HG02938 (cell line): ENCODE measurements around the gene RPL41.
"Not testable (repeated sequence)": the region's sequence is repeated elsewhere in the genome, so short reads cannot be mapped to it uniquely, and the experiment has no call there.

Experiments used
- ATAC-seq: cut with Tn5 transposase; IDR thresholded peaks from one replicate; pipeline ENCODE4 v1.9.1; 2021; ENCODE audit warnings: mild to moderate bottlenecking, moderate library complexity; ENCODE audit not compliant: unreplicated experiment

The RPL41 gene

GRCh38 chr12:56102683-56103065 is 13.8 kb upstream of the RPL41 start:
- no peak for ATAC-seq

GRCh38 chr12:56103066-56103711 is 13.2 kb upstream of the RPL41 start:
- no peak for ATAC-seq

DNA sequence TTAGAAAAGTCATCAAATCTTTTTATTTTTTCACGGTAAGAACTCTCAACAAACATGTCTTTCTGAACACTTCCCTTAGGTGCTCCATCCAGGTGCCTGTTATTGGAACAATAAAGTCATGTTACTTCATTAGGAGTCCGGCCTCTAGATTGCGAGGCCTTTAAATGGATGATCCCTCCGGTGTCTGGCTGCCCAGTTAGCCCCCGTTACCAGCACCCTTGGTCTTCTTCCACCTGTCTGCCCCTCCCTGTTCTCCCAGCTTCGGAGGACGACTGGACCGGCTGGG is 12.7 kb upstream of the RPL41 start:
- ATAC-seq = no peak

- ATAC-seq = peak; percentile 92
Observed at GRCh38 chr12:56104109-56104814, 12.2 kb upstream of the RPL41 start, which contains the start of gene PA2G4. TSS of gene PA2G4 (plus strand) at chr12:56104559. CDS start at chr12:56104738, 179 bp downstream.

DNA sequence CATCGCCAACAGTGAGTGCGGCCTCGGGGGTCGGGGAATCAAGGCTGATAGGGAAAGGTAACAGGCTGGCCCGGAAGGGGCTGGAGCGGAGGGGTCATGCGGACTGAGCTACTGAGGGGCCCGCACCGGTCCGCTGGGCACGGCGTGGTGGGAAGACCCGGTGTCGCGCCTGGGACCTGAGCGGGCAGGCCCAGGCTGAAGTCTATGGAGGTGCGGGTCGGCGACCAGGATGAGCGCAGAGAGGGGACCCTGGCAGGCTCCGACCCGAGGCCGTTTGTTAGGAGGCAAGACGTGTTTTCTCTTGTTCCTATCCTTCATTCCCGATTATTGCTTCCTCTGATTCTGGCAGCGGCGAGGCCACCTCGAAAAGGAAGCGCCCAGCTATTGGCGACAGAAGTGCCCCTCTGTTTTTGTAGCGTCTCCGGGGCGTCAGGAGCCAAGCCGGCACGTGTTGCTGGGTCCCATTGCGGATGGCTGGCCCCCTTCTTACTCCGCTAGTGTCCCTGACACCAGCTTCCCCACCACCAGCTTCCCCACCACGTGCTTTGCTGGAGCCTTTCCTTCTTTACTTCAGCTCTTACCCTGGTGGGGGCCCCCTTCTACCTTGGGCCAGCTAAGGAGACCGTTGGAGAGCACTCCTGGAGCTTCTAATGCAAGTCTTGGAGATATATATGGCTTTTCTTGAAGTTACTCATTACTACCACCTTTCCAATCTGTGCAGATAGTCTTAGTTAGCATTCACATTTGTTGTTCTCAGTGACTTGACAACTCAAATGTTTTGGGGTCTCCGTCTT is 11.4 kb upstream of the RPL41 start:
- peak; percentile 11 for ATAC-seq

DNA sequence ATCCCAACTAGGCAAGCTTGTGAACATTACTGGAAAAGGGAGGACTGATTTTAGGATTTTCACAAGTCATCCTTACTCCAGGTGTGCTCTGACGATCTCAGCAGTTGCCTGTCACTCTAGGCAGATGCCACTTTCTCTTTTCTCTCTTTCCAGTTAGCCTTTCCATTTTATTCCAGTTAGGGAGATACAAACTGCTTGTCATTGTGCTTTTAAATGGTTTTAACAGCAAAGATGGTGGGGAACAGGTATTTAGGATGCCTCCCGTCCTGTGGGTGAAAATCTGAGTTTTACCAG is 10.9 kb upstream of the RPL41 start:
- ATAC-seq = no peak

DNA sequence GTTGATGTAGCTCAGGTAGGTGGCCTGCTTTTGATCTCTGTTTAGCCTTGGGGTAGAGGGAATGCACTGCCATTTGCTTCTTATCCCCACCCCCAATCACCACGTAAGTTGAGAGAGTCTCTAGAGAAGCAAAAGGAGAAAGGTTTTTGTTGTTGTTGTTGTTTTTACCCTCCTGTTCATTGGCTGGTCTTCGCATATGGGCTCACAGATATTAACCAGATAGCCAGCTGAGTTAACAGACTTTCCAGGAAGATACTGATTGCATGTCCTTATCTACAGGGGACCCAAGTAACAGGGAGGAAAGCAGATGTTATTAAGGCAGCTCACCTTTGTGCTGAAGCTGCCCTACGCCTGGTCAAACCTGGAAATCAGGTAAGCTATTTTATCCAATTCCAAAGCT is 9.2 kb upstream of the RPL41 start:
- no peak for ATAC-seq

DNA sequence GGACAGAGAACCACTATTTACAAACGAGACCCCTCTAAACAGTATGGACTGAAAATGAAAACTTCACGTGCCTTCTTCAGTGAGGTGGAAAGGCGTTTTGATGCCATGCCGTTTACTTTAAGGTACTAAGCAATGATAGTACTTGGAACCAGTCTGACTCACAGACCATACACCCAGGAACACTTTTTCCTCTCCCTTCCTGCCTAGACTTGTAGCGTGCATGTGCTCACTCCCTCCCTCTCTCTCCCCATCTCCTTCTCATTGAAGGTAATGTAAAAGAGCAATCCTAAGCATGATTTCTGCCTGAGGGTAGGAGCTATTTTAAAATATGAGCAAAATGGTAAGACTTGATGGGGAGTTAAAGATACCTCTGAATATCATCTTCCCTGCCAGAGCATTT is 5.9 kb upstream of the RPL41 start:
- no peak for ATAC-seq

GRCh38 chr12:56114084-56114483 is 2.3 kb upstream of the RPL41 start:
- ATAC-seq = no peak

DNA sequence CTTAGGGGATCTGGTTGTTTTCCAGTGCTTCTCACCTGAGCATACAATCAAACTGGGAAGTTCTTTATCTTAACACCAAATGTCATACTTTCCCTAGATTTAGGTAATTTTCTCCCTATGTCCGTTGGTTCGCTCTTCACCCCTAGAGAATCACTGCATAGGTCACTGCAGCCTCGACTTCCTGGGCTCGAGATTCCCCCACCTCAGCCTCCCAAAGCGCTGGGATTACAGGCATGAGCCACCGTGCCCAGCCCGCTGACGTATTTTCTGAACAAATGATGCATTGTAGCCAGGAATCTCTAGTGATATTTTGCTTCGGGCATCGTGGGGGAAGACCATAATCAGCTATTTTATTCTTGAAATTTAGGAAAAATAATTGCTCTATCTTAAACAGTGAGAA is 1.1 kb upstream of the RPL41 start:
- no peak for ATAC-seq

DNA sequence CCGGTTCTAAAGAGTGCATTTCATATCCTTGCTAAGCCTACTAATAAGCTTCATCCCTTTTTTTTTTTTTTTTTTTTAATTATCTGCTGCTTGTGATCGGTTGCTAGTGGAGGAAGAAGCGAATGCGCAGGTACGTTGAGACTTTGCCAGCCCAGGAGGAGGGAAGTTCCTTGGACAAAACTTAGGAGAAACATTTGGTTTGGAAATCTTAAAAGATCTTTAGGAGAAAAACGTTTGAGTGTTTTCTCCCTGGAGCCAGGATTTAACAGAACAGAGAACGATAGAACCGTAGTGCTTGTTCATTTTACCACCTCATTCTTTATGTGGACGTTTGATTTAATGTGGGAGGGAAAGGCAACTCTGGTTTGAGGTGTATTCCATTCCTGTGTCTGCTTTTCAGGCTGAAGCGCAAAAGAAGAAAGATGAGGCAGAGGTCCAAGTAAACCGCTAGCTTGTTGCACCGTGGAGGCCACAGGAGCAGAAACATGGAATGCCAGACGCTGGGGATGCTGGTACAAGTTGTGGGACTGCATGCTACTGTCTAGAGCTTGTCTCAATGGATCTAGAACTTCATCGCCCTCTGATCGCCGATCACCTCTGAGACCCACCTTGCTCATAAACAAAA is 761 bp downstream of the RPL41 start:
- not testable (repeated sequence) for ATAC-seq

DNA sequence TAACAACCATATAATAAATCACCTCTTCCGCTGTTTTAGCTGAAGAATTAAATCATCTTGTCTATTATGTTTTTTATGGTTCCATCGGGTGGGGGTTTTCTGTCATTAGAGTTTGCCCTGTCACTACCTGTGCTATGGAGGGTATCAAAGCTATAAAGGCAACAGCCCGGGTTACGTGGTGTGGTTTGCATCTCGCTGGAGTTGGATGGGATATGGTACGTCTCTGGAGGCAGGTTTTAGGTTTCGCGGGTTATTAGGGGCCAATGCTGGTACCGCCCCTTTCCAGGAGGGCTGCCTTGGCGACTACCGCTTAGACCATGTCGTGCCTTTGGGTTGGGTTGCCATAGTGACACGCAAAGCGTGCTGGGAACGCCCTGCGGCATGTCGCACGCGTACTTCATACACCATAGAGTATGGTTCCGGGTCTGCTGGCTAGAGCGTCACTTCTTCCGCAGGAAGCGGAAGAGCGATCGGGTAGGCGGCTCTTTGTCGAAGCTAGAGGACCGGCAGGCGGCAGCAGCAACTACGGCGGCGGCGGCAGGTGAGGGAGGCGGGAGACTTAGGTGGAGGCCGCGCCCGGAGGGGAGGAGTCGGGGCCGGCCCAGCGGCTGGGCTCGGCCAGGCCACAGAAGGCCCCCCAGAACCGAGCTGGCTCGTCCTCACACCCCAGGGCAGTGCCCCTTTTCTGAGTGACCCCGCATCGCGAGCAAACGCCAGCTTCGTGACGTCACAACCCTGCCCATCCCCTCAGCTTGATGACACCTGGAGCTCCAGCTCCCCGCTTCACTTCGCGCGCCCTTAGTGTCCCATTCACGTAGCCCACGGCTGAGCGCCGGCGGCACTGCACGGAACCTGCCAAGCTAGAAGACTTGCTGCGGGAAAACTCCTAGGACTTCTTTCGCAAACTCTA is 1.6 kb downstream of the RPL41 start, which contains the start of gene ZC3H10:
TSS of gene ZC3H10 (plus strand) at position 489 of the 910 bp plus-strand sequence. CDS start 2,297 bp downstream, outside the sequence.
- peak; percentile 75 for ATAC-seq

DNA sequence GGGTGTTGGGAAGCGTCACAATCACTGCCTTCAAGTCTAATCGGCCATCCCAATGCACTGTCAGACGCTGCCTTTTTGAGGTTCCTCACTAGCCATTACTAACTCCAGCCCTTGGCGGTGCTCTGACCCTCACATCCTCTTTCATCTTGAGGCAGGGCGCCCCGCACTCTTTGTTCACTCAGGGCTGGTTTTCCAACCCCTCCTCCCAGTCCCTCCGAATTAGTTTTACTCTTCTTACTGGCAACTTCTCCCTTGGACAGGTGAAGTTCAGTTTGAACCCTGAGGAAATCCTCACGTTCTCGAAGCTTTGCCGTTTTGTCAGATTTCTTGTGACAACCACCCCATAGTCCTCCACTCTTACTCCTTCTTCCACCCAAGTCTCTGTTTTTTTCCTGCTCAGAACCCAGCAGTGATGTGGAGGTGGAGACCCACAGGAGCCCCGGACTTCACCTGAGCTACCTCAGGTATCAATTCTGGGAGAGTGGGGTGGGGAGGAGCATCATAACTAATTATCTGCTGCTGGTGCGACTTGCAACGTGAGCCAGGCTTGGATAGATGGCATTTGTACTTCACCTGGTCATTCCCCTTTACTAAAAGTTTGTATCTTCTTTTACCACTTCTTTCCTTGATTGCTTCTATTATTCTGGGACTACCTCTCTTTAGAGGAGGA is 2.4 kb downstream of the RPL41 start:
- ATAC-seq = no peak

- no peak for ATAC-seq
Observed at GRCh38 chr12:56119361-56119796, 2.9 kb downstream of the RPL41 start.

DNA sequence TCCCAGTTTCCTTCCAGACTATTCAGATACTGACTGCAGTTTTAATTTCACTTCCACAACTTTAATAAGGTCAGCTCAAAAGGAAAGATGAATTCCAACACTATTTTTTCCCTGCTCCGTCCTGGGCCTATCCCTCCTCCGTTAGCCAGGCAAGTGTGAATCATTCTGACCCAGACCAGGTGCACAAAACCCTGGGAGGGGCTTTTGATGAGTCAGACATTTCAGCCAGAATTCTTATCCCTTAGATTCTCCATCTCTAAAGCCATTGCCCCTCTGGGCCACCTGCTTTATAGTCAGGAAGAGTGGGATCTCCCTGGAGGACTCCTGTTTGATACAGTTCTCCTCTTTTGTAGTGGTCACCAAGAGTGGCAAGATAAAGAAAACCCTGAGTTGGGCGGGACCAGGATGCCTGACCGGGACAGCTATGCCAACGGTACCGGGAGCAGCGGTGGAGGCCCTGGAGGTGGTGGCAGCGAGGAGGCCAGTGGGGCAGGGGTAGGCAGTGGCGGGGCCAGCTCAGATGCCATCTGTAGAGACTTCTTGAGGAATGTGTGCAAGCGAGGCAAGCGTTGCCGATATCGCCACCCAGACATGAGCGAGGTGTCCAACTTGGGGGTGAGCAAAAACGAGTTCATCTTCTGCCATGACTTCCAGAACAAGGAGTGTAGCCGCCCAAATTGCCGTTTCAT is 3.9 kb downstream of the RPL41 start:
- ATAC-seq = no peak

GRCh38 chr12:56121204-56121870 is 4.9 kb downstream of the RPL41 start:
- ATAC-seq = no peak

DNA sequence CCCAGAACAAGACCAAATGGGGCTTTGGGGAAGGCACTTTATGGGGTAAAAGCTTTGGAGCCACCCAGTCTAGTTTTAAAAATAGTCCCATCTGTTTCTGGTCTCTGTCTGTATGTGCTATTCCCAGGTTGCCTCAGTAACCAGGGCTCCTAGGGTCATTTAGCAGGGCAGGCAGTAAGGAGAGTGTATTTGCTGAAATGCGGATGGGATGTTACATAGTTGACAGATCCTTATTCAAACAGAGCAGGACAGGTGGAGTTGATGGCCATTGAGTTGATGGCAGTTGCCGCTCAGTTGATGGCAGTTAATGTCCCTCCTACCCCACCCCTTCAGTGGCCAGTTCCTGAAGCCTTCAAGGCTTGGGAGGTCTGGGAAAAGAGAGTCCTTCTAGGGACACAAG is 6.2 kb downstream of the RPL41 start:
- no peak for ATAC-seq

GRCh38 chr12:56124133-56124532 is 7.7 kb downstream of the RPL41 start:
- no peak for ATAC-seq

GRCh38 chr12:56126732-56127239 is 10.4 kb downstream of the RPL41 start:
- no peak for ATAC-seq
